B cell (primary cell): ENCODE data around the gene DOHH. TPM values are rescaled to one million over a fixed set of nuclear protein-coding genes. Genes with fewer than 3 reads are reported as not detected.

ENCODE experiments used
- ATAC-seq: fragments of 200-7000 bp; cut with Tn5 transposase; one replicate; pipeline ENCODE4 v1.10.0; 2021; ENCODE audit warnings: low read depth, mild to moderate bottlenecking, moderate number of reproducible peaks, moderate library complexity
- CTCF ChIA-PET: fragments of 350-600 bp; sonication (Branson Sonifier 250); formaldehyde crosslinking; loops from one replicate; lab custom pipeline; 2021; ENCODE audit warnings: antibody characterized with exemption, inconsistent platforms; lab: Charles Lee
- POLR2A ChIA-PET: fragments of 350-600 bp; sonication (Branson Sonifier 250); formaldehyde crosslinking; loops from one replicate; lab custom pipeline; 2021; ENCODE audit warnings: antibody characterized with exemption; lab: Charles Lee
- DNase-seq: peaks from one replicate; pipeline ENCODE4 v3.0.0; 2013
- H2AFZ ChIP-seq: 2 replicates; pipeline ENCODE4 v1.6.1; 2012; ENCODE audit warnings: mild to moderate bottlenecking, low read depth, low read length; ENCODE audit not compliant: insufficient read depth, poor library complexity, severe bottlenecking
- H3K27ac ChIP-seq, 2 donors: 1 replicate in 1 of 2; 2 replicates in 1 of 2; pipeline ENCODE4 v1.5.1; 2012 to 2013; ENCODE audit warnings: low read length in 2 of 2, mild to moderate bottlenecking in 2 of 2, moderate library complexity in 1 of 2
- H3K27me3 ChIP-seq, 4 experiments: fragments of 200-600 bp in 1 of 4; sonication (generic) in 1 of 4; replicated peaks in 1 of 4; 1 replicate in 2 of 4; 2 replicates in 2 of 4; pipeline versions ENCODE4 v1.6.1 to v1.7.0; 2013 to 2016; ENCODE audit warnings: low read length in 3 of 4, mild to moderate bottlenecking in 2 of 4, mixed read lengths in 1 of 4, moderate library complexity in 1 of 4; ENCODE audit not compliant: insufficient read depth in 4 of 4, control insufficient read depth in 3 of 4; ENCODE audit errors: control extremely low read depth in 1 of 4
- H3K36me3 ChIP-seq, 2 experiments: replicated peaks in 1 of 2; 1 replicate in 1 of 2; 2 replicates in 1 of 2; pipeline versions ENCODE4 v1.6.1 to v1.7.1; 2013; ENCODE audit warnings: low read length in 1 of 2; ENCODE audit not compliant: insufficient read depth in 2 of 2, control insufficient read depth in 1 of 2; ENCODE audit errors: control extremely low read depth in 1 of 2, extremely low read depth in 1 of 2
- H3K4me1 ChIP-seq, 2 donors: fragments of 200-600 bp in 1 of 2; sonication (generic) in 1 of 2; 1 replicate in 1 of 2; 2 replicates in 1 of 2; pipeline versions ENCODE4 v1.5.1 to v1.6.1; 2013 to 2017; ENCODE audit warnings: low read length in 2 of 2; ENCODE audit not compliant: control insufficient read depth in 2 of 2, insufficient read depth in 2 of 2
- H3K4me2 ChIP-seq: replicated peaks from 2 replicates; pipeline ENCODE3; 2012; ENCODE audit warnings: mild to moderate bottlenecking, low read depth, low read length; ENCODE audit not compliant: poor library complexity, severe bottlenecking
- H3K4me3 ChIP-seq, 5 experiments: fragments of 200-600 bp in 1 of 5; sonication (generic) in 1 of 5; 1 replicate in 3 of 5; 2 replicates in 2 of 5; pipeline versions ENCODE4 v1.5.1 to v1.7.0; 2011 to 2016; ENCODE audit warnings: low read length in 4 of 5, mild to moderate bottlenecking in 4 of 5, low read depth in 2 of 5, control low read depth in 1 of 5, moderate library complexity in 1 of 5; ENCODE audit not compliant: insufficient read depth in 1 of 5; ENCODE audit errors: control extremely low read depth in 1 of 5, extremely low read depth in 1 of 5
- H3K79me2 ChIP-seq: fragments of 200-600 bp; sonication (generic); one replicate; pipeline ENCODE4 v1.6.0; 2016; ENCODE audit warnings: low read length; ENCODE audit not compliant: control insufficient read depth, insufficient read depth
- H3K9ac ChIP-seq: fragments of 200-600 bp; sonication (generic); 2 replicates; pipeline ENCODE4 v1.6.1; 2017; ENCODE audit warnings: mild to moderate bottlenecking, low read length, moderate library complexity
- H3K9me3 ChIP-seq, 3 donors: one replicate each; pipeline versions ENCODE4 v1.6.1 to v1.7.1; 2013; ENCODE audit warnings: low read length in 2 of 3; ENCODE audit not compliant: control insufficient read depth in 2 of 3, insufficient read depth in 1 of 3; ENCODE audit errors: control extremely low read depth in 1 of 3
- H4K20me1 ChIP-seq: 2 replicates; pipeline ENCODE4 v1.6.0; 2012; ENCODE audit warnings: mild to moderate bottlenecking, low read length; ENCODE audit not compliant: insufficient read depth, control insufficient read depth, poor library complexity, severe bottlenecking
- H3K27ac Mint-ChIP-seq: one replicate; pipeline ENCODE4 v1.8.0; 2021; ENCODE audit warnings: mixed read lengths
- H3K27me3 Mint-ChIP-seq: one replicate; pipeline ENCODE4 v1.8.0; 2021; ENCODE audit warnings: mixed read lengths
- H3K4me1 Mint-ChIP-seq: one replicate; pipeline ENCODE4 v1.8.0; 2021; ENCODE audit warnings: mixed read lengths
- H3K4me3 Mint-ChIP-seq: one replicate; pipeline ENCODE4 v1.8.0; 2021; ENCODE audit warnings: mixed read lengths
- H3K9me3 Mint-ChIP-seq: one replicate; pipeline ENCODE4 v1.8.0; 2022; ENCODE audit warnings: mixed read lengths; ENCODE audit not compliant: insufficient read depth
- EZH2 ChIP-seq: IDR thresholded peaks from 2 replicates; pipeline ENCODE4 v1.6.1; 2012; ENCODE audit warnings: borderline replicate concordance, low read depth, mild to moderate bottlenecking, moderate library complexity, low read length; ENCODE audit not compliant: insufficient read depth, poor library complexity, severe bottlenecking
- WGBS: methylation state at CpG from one replicate; pipeline ENCODE4 v1.1.5; 2013; ENCODE audit warnings: missing lambda C conversion rate; ENCODE audit not compliant: insufficient coverage; 5-methylcytosine and 5-hydroxymethylcytosine counted together
- intact Hi-C: fragments of 100-400 bp; cut with micrococcal nuclease; formaldehyde crosslinking; loops from one replicate; pipeline ENCODE4 v1.10.0; 2022
- polyA plus RNA-seq: library from polyadenylated mRNA; depleted of rRNA; stranded (reverse); fragments of >200 nt; gene quantifications from 2 replicates; pipeline ENCODE4 v1.2.3, GENCODE V29; 2012
- total RNA-seq, 2 donors: library from RNA; stranded (reverse); fragments of 120-200 nt in 1 of 2; gene quantifications; 1 replicate in 1 of 2; 2 replicates in 1 of 2; pipeline versions ENCODE4 v1.2.3 to v1.2.4, GENCODE V29; 2013 to 2022
- TF ChIP-seq, protein P1 (sequence below): fragments of 200-600 bp; IDR thresholded peaks from one replicate; pipeline ENCODE4 v1.8.0; 2022; ENCODE audit warnings: antibody characterized with exemption, mild to moderate bottlenecking

Gene DOHH
- total and polyA plus RNA-seq, 2 donors (not counting 1 experiment from before 2014, with no cell fraction given): 6.6 to 8.6 TPM

DNA sequence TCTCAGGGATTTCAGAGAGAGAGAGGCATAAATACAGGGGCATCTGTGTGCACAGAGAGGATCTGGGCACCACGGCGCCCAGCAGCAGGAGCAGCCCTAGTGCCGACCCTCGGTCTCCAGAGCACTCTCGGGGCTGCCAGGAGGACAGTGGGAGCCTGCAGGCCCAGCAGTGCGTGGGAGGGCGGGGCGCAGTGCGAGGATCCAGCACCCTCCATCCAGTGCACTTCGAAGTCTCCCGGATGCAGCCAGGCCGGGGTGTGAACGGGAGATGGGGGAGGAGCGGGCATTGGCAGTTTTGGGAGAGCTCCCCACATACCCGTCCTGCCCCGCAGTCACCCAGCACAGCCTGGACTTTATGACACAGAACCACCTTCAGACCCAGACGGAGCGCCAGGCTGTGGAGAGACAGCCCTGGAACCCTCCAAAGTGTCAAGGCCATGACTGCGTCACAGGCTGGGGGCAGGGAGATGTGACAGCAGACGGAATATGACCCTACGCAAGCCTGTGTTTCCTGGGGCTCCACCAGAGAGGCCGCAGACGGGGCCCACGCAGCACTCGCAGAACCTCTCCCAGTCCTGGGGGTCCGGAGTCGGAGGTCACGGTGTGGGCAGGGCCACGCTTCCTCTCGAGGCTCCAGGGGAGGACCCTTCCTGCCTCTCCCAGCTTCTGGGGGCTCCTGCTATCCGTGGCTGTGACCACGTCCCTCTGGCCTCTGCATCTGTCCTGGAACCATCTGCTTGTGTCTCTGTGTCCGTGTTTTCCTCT lies 23.8 kb upstream of the DOHH start:
- Histone ChIP-seq H3K4me2 (no peak overlapping the region), H3K36me3 (peaks cover 0 to 74% of the 10 kb centered on the region in 2 experiments), H3K4me1 (no peaks in the 10 kb centered on the region), H3K27ac (no peak overlapping the region), H2AFZ (no peak overlapping the region), H3K27me3 (no peaks in the 10 kb centered on the region), H3K79me2 (peaks cover 69% of the 10 kb centered on the region), H3K9ac (no peak overlapping the region), H3K9me3 (no peaks in the 10 kb centered on the region), H3K4me3 (no peak overlapping the region), H4K20me1 (peaks cover 96% of the 10 kb centered on the region)
- DNase-seq (no peak), ATAC-seq (no peak)
- peaks cover 10% of the 10 kb centered on the region for H3K4me1 Mint-ChIP-seq
- 96% methylated on average over 27 of the region's 33 CpGs for WGBS
- H3K27me3 Mint-ChIP-seq: no peaks in the 10 kb centered on the region
- ChIA-PET POLR2A (no interaction called here), CTCF (no interaction called here)
- H3K4me3 Mint-ChIP-seq: no peak overlapping the region
- H3K27ac Mint-ChIP-seq: no peak overlapping the region
- no peaks in the 10 kb centered on the region for H3K9me3 Mint-ChIP-seq
- intact Hi-C loops: no loop called here
- TF ChIP-seq, protein P1, sequence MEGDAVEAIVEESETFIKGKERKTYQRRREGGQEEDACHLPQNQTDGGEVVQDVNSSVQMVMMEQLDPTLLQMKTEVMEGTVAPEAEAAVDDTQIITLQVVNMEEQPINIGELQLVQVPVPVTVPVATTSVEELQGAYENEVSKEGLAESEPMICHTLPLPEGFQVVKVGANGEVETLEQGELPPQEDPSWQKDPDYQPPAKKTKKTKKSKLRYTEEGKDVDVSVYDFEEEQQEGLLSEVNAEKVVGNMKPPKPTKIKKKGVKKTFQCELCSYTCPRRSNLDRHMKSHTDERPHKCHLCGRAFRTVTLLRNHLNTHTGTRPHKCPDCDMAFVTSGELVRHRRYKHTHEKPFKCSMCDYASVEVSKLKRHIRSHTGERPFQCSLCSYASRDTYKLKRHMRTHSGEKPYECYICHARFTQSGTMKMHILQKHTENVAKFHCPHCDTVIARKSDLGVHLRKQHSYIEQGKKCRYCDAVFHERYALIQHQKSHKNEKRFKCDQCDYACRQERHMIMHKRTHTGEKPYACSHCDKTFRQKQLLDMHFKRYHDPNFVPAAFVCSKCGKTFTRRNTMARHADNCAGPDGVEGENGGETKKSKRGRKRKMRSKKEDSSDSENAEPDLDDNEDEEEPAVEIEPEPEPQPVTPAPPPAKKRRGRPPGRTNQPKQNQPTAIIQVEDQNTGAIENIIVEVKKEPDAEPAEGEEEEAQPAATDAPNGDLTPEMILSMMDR: no peak
- TF ChIP-seq EZH2: no peak

DNA sequence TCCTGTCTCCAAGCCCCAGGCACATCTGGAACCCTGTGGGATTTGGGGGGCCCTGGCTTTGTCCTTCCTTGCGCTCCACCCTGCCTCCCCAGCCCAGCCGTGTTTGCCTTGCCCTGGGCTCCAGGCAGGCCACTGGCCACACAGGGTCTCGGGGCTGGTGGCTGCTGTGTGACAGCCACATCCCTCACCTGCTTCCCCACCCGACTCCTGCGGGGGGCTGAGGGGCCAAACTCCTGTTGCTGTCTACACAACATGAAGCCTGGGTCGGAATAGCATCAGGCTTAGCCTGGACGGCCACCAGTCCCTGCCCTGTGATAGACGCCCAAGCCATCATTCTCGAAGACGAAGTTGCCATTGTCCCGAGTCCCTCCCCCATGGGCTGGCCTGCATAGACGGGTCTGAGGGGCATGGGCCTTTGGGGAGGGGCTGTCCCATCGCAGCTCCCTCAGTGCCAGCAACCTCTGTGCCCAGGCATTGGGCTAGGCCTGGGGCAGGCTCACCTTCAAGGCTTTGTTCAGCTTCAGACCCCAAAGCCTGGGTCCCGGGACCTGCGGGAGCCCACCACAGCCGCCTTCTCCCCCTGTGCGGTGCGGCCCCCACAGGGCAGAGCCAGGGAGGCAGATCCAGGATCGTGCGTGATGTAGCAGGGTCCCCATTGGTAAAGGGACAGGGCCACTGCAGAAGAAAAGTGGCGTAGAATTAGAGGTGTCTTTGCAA lies 23.0 kb upstream of the DOHH start:
- Histone ChIP-seq H3K4me3 (no peak overlapping the region), H3K9ac (no peak overlapping the region), H2AFZ (no peak overlapping the region), H4K20me1 (peaks cover 96% of the 10 kb centered on the region), H3K27me3 (no peaks in the 10 kb centered on the region), H3K4me2 (no peak overlapping the region), H3K4me1 (peaks cover 0 to 4% of the 10 kb centered on the region in 2 donors), H3K36me3 (peaks cover 0 to 74% of the 10 kb centered on the region in 2 experiments), H3K79me2 (peaks cover 71% of the 10 kb centered on the region), H3K27ac (no peak overlapping the region), H3K9me3 (no peaks in the 10 kb centered on the region)
- ChIA-PET POLR2A (interaction anchor here (0.7 kb wide), 1 partner anchor 19 kb away, joined by 6 read pairs; no protein-coding TSS in a partner anchor), CTCF (no interaction called here)
- no peaks in the 10 kb centered on the region for H3K27me3 Mint-ChIP-seq
- intact Hi-C loops: no loop called here
- TF ChIP-seq, protein P1: no peak
- TF ChIP-seq EZH2: no peak
- H3K27ac Mint-ChIP-seq: no peak overlapping the region
- no peak for ATAC-seq
- WGBS: 99% methylated on average over 21 of the region's 21 CpGs
- peaks cover 11% of the 10 kb centered on the region for H3K4me1 Mint-ChIP-seq
- DNase-seq: no peak
- H3K4me3 Mint-ChIP-seq: no peak overlapping the region
- no peaks in the 10 kb centered on the region for H3K9me3 Mint-ChIP-seq
